Astrocyte (in vitro differentiated cells and primary cell): Measurements from ENCODE around the gene OPN3.

Experiments used
- CTCF ChIP-seq: IDR thresholded peaks from 2 replicates; pipeline ENCODE4 v1.5.1; 2011; ENCODE audit warnings: low read depth, mild to moderate bottlenecking, inconsistent platforms, low read length, moderate library complexity; ENCODE audit not compliant: insufficient read depth
- EZH2 ChIP-seq: IDR thresholded peaks from 2 replicates; pipeline ENCODE4 v1.6.1; 2012; ENCODE audit warnings: mild to moderate bottlenecking, low read length, inconsistent platforms; ENCODE audit not compliant: insufficient read depth

- TF ChIP-seq CTCF (no peak), EZH2 (no peak)
These were observed 43.5 kb downstream of the OPN3 start for GRCh38 chr1:241596633-241597032.
